HepG2 (cell line): ENCODE measurements around the gene DIO1. TPM values are rescaled to one million over a fixed set of nuclear protein-coding genes. Genes with fewer than 3 reads are reported as not detected.

Experiments
- ATAC-seq: fragments of 200-7000 bp; cut with Tn5 transposase; 3 replicates; pipeline ENCODE4 v1.9.1; 2020; ENCODE audit warnings: mild to moderate bottlenecking, moderate library complexity
- BruUV-seq: library from RNA; stranded (reverse); fragments of 400-500 nt; replicated peaks from 2 replicates; lab custom pipeline; 2021; lab: Mats Ljungman, UMichigan
- CTCF ChIA-PET: fragments of 300-600 bp; formaldehyde crosslinking; extraction: SDS; loops from one replicate; lab custom pipeline; 2021; ENCODE audit warnings: low total read pairs, inconsistent platforms, low intra/inter-chr PET ratio; lab: Yijun Ruan, JAX
- POLR2A ChIA-PET: fragments of 350-600 bp; sonication (Branson Sonifier 250); formaldehyde crosslinking; loops from one replicate; lab custom pipeline; 2020; ENCODE audit warnings: antibody characterized with exemption, inconsistent platforms; lab: Yijun Ruan, JAX
- DNase-seq: peaks from one replicate; pipeline ENCODE4 v3.0.0-alpha.2; 2015; ENCODE audit warnings: low spot score
- FAIRE-seq: peaks from 3 replicates; lab custom pipeline; 2011; peaks lifted over from hg19 to GRCh38; lab: Jason Lieb, UNC
- H2AFZ ChIP-seq: one replicate; pipeline ENCODE4 v1.6.1; 2011; ENCODE audit warnings: low read length, inconsistent platforms
- H3K27ac ChIP-seq: fragments of 300-600 bp; 3 replicates; pipeline ENCODE4 v1.8.0; 2011; ENCODE audit warnings: mixed run types, mild to moderate bottlenecking, mixed read lengths, low read length, inconsistent platforms; ENCODE audit not compliant: insufficient read depth; ENCODE audit errors: extremely low read length
- H3K27me3 ChIP-seq, 2 experiments: fragments of 200-600 bp in 1 of 2; 2 replicates in 1 of 2; 3 replicates in 1 of 2; pipeline versions ENCODE4 v1.6.0 to v1.8.0; 2011; ENCODE audit warnings: low read length in 2 of 2, mild to moderate bottlenecking in 2 of 2, moderate library complexity in 2 of 2, inconsistent platforms in 1 of 2; ENCODE audit not compliant: insufficient read depth in 2 of 2, control insufficient read depth in 1 of 2
- H3K36me3 ChIP-seq, 2 experiments: fragments of 200-600 bp in 1 of 2; replicated peaks in 1 of 2; 2 replicates in 1 of 2; 3 replicates in 1 of 2; pipeline versions ENCODE4 v1.5.1 to v1.8.0; 2011; ENCODE audit warnings: low read length in 2 of 2, inconsistent platforms in 1 of 2; ENCODE audit not compliant: insufficient read depth in 2 of 2, control insufficient read depth in 1 of 2
- H3K4me1 ChIP-seq: 2 replicates; pipeline ENCODE4 v1.5.1; 2012; ENCODE audit warnings: low read length, inconsistent platforms; ENCODE audit not compliant: insufficient read depth
- H3K4me2 ChIP-seq: 2 replicates; pipeline ENCODE4 v1.6.0; 2011; ENCODE audit warnings: low read depth, low read length, inconsistent platforms
- H3K4me3 ChIP-seq, 3 experiments: fragments of 200-600 bp in 1 of 3; sonication (generic), shearing (Covaris generic) in 1 of 3; replicated peaks in 1 of 3; 2 replicates each; pipeline ENCODE4 v1.5.1; 2011 to 2016; ENCODE audit warnings: low read length in 3 of 3, inconsistent platforms in 2 of 3, low read depth in 2 of 3, mild to moderate bottlenecking in 2 of 3, control low read depth in 1 of 3, mixed read lengths in 1 of 3; ENCODE audit not compliant: insufficient read depth in 1 of 3
- H3K79me2 ChIP-seq: one replicate; pipeline ENCODE4 v1.6.1; 2011; ENCODE audit warnings: low read length, inconsistent platforms; ENCODE audit not compliant: insufficient read depth
- H3K9ac ChIP-seq: 2 replicates; pipeline ENCODE4 v1.6.0; 2011; ENCODE audit warnings: mild to moderate bottlenecking, low read depth, low read length, inconsistent platforms; ENCODE audit not compliant: insufficient read depth
- H3K9me3 ChIP-seq: 2 replicates; pipeline ENCODE4 v1.5.1; 2012; ENCODE audit warnings: mild to moderate bottlenecking, low read length
- H4K20me1 ChIP-seq: 2 replicates; pipeline ENCODE4 v1.6.0; 2011; ENCODE audit warnings: inconsistent platforms, mild to moderate bottlenecking, low read length, moderate library complexity; ENCODE audit not compliant: insufficient read depth
- HIC2 ChIP-seq: sonication (generic); formaldehyde crosslinking; IDR thresholded peaks from 2 replicates; pipeline ENCODE4 v1.9.0; 2022; ENCODE audit warnings: low read depth, missing genetic modification reagents
- MYNN ChIP-seq: sonication (generic); formaldehyde crosslinking; IDR thresholded peaks from 2 replicates; pipeline ENCODE4 v1.4.0; 2020; ENCODE audit warnings: mild to moderate bottlenecking, low read depth, missing genetic modification reagents
- PRMT3 ChIP-seq: sonication (generic); formaldehyde crosslinking; IDR thresholded peaks from 2 replicates; pipeline ENCODE4 v1.8.1; 2022; ENCODE audit warnings: low read depth, mild to moderate bottlenecking, moderate library complexity, missing genetic modification reagents, borderline replicate concordance
- ZNF703 ChIP-seq: sonication (generic); formaldehyde crosslinking; IDR thresholded peaks from 2 replicates; pipeline ENCODE4 v1.5.1; 2020; ENCODE audit warnings: missing genetic modification reagents, mild to moderate bottlenecking, moderate library complexity, borderline replicate concordance
- WGBS: methylation state at CpG from one replicate; pipeline ENCODE4 v1.1.6; 2017; ENCODE audit warnings: low lambda C conversion rate; 5-methylcytosine and 5-hydroxymethylcytosine counted together
- in situ Hi-C: cut with HindIII; loops from 2 replicates; pipeline ENCODE4 v1.10.0; 2017; ENCODE audit warnings: low pct_unique_long_range_greater_than_20kb; ENCODE audit not compliant: extremely low pct_ligation_motif_present
- intact Hi-C: fragments of 100-400 bp; cut with micrococcal nuclease; formaldehyde crosslinking; loops from one replicate; pipeline ENCODE4 v1.10.0; 2022; ENCODE audit not compliant: unreplicated experiment
- polyA plus RNA-seq, 8 experiments: library from polyadenylated mRNA; depleted of rRNA in 3 of 8; stranded (reverse) in 7 of 8; unstranded in 1 of 8; fragments of >200 nt; fragmentation: Illumina TruSeq in 4 of 8; extraction: Trizol in 4 of 8; gene quantifications; 2 replicates each; pipeline versions ENCODE4 v1.2.1 to v1.2.3, GENCODE V29; 2011 to 2016; ENCODE audit warnings: low read depth in 4 of 8, missing spikeins in 1 of 8, mixed read lengths in 1 of 8; ENCODE audit not compliant: insufficient read depth in 1 of 8
- total RNA-seq, 5 experiments: library from RNA; depleted of rRNA; stranded (reverse); fragments of >200 nt; fragmentation: Illumina TruSeq; extraction: Trizol; gene quantifications; 2 replicates each; pipeline ENCODE4 v1.2.3, GENCODE V29; 2016; ENCODE audit warnings: low read depth in 1 of 5
- TF ChIP-seq, protein P1 (sequence below): sonication (generic); formaldehyde crosslinking; IDR thresholded peaks from 2 replicates; pipeline ENCODE4 v1.8.1; 2023; ENCODE audit warnings: mild to moderate bottlenecking, missing genetic modification reagents
- TF ChIP-seq, protein P2 (sequence below): sonication (generic); formaldehyde crosslinking; conservative IDR thresholded peaks from 2 replicates; pipeline ENCODE4 v1.5.0; 2020; ENCODE audit warnings: missing genetic modification reagents
- TF ChIP-seq, protein P3 (sequence below): sonication (generic); formaldehyde crosslinking; IDR thresholded peaks from 2 replicates; pipeline ENCODE4 v1.4.0; 2020; ENCODE audit warnings: mild to moderate bottlenecking, missing genetic modification reagents

Gene DIO1
- total and polyA plus RNA-seq, 2 of the 13 experiments (the other 11 are each of a cell fraction or from before 2014, with no cell fraction given): 13.5 to 45.6 TPM

DNA sequence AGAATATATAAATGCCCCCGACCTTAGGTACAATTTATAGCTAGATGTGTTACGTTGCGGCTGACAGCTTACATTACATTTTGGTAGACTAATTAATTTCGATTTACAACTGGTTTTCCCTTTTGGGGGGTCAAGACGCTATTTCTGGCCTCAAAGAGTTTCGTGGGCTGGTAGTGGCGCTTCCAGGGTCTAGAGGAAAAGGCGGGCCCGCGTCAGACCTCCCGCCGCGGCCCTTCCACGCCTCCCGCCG, 51.1 kb downstream of the DIO1 start (continued):
- TF ChIP-seq, protein P1, sequence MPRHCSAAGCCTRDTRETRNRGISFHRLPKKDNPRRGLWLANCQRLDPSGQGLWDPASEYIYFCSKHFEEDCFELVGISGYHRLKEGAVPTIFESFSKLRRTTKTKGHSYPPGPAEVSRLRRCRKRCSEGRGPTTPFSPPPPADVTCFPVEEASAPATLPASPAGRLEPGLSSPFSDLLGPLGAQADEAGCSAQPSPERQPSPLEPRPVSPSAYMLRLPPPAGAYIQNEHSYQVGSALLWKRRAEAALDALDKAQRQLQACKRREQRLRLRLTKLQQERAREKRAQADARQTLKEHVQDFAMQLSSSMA: 0 out of 2 replicates have a peak, but pooled peaks have one; percentile 22
- no peak for TF ChIP-seq MYNN (CRISPR knock-in tag)
- TF ChIP-seq, all 625 proteins: peak for 5

DNA sequence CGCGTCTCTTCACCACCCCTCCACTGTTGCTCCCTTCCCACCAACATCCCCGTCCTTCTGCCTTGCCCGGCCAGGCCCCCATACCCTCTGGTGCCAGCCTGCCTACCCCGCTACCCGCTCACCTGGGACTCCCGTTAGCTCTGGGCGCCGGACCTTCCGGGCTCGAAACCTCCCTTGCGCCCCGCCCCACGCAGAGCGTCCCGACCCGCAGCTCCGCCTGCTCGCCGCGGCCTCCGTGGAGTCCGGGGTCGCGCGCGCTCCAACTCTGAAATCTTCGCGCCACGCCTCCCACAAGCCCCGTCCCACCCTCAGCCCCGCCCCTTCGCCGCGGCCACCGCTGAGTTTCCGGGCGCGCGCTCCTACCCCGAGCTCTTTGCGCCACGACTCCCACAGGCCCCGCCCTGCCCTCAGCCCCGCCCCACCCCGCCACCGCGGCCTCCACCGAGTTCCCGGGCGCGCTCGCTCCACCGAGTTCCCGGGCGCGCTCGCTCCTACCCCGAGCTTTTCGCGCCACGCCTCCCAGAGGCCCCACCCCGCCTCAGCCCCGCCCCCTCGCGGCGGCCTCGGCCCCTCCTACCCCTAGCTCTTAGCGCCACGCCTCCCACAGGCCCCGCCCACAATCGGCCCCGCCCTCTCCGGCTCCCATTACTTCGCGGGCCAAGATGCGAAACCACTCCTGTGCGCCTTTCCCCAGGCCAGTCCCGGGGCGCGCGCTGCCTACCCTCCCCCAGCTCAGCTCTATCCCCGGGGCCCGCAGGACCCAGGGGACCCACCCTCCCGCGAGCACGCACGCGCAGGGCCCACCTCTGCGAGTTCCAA, 51.7 kb downstream of the DIO1 start, which contains the start of gene IFT25:
TSS of gene IFT25 (minus strand) at position 267 of the 819 bp plus-strand sequence. CDS start 5,617 bp downstream, outside the sequence.
- in situ Hi-C loops: no loop called here
- Histone ChIP-seq H3K9ac (peak within 1 kb of the TSS; percentile 78), H3K36me3 (peaks cover 2 to 10% of the 10 kb centered on the region in 2 experiments; a peak in 3 of 5 replicates), H4K20me1 (0 out of 2 replicates have a peak, but pooled peaks cover 4% of the 10 kb centered on the region), H3K9me3 (no peaks in the 10 kb centered on the region), H3K4me3 (peak within 1 kb of the TSS; percentile 84 to 99 (median 98)), H3K4me2 (peak within 1 kb of the TSS; percentile 87), H3K4me1 (peaks cover 69% of the 10 kb centered on the region), H3K27me3 (no peaks in the 10 kb centered on the region; a peak in 1 of 5 replicates), H3K27ac (peak within 1 kb of the TSS; percentile 82), H3K79me2 (peaks cover 56% of the 10 kb centered on the region), H2AFZ (no peak within 1 kb of the TSS)
- DNase-seq (peak; percentile 85), ATAC-seq (peak; percentile 85), FAIRE-seq (no peak)
- BruUV-seq: no TSS peak
- ChIA-PET CTCF (no interaction called here), POLR2A (interaction anchor here (0.6 to 2.6 kb wide), 28 partner anchors 8 to 115 kb away, joined by 3 to 46 read pairs (median 5); partner anchors contain the start of genes DIO1, NDC1 and YIPF1)
- intact Hi-C loops: loop anchor here (5.0 kb wide), 1 partner anchor 53 kb away; the partner anchor contains the start of gene DIO1
- under 1% methylated on average over 34 of the region's 90 CpGs for WGBS
- peak; percentile 53; the same call in 1 of the 2 replicates for TF ChIP-seq HIC2 (CRISPR knock-in tag)
- no peak for TF ChIP-seq PRMT3 (CRISPR knock-in tag)
- TF ChIP-seq ZNF703 (CRISPR knock-in tag): no peak
- TF ChIP-seq, protein P2, sequence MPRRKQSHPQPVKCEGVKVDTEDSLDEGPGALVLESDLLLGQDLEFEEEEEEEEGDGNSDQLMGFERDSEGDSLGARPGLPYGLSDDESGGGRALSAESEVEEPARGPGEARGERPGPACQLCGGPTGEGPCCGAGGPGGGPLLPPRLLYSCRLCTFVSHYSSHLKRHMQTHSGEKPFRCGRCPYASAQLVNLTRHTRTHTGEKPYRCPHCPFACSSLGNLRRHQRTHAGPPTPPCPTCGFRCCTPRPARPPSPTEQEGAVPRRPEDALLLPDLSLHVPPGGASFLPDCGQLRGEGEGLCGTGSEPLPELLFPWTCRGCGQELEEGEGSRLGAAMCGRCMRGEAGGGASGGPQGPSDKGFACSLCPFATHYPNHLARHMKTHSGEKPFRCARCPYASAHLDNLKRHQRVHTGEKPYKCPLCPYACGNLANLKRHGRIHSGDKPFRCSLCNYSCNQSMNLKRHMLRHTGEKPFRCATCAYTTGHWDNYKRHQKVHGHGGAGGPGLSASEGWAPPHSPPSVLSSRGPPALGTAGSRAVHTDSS (CRISPR knock-in tag): no peak
- TF ChIP-seq, protein P3, sequence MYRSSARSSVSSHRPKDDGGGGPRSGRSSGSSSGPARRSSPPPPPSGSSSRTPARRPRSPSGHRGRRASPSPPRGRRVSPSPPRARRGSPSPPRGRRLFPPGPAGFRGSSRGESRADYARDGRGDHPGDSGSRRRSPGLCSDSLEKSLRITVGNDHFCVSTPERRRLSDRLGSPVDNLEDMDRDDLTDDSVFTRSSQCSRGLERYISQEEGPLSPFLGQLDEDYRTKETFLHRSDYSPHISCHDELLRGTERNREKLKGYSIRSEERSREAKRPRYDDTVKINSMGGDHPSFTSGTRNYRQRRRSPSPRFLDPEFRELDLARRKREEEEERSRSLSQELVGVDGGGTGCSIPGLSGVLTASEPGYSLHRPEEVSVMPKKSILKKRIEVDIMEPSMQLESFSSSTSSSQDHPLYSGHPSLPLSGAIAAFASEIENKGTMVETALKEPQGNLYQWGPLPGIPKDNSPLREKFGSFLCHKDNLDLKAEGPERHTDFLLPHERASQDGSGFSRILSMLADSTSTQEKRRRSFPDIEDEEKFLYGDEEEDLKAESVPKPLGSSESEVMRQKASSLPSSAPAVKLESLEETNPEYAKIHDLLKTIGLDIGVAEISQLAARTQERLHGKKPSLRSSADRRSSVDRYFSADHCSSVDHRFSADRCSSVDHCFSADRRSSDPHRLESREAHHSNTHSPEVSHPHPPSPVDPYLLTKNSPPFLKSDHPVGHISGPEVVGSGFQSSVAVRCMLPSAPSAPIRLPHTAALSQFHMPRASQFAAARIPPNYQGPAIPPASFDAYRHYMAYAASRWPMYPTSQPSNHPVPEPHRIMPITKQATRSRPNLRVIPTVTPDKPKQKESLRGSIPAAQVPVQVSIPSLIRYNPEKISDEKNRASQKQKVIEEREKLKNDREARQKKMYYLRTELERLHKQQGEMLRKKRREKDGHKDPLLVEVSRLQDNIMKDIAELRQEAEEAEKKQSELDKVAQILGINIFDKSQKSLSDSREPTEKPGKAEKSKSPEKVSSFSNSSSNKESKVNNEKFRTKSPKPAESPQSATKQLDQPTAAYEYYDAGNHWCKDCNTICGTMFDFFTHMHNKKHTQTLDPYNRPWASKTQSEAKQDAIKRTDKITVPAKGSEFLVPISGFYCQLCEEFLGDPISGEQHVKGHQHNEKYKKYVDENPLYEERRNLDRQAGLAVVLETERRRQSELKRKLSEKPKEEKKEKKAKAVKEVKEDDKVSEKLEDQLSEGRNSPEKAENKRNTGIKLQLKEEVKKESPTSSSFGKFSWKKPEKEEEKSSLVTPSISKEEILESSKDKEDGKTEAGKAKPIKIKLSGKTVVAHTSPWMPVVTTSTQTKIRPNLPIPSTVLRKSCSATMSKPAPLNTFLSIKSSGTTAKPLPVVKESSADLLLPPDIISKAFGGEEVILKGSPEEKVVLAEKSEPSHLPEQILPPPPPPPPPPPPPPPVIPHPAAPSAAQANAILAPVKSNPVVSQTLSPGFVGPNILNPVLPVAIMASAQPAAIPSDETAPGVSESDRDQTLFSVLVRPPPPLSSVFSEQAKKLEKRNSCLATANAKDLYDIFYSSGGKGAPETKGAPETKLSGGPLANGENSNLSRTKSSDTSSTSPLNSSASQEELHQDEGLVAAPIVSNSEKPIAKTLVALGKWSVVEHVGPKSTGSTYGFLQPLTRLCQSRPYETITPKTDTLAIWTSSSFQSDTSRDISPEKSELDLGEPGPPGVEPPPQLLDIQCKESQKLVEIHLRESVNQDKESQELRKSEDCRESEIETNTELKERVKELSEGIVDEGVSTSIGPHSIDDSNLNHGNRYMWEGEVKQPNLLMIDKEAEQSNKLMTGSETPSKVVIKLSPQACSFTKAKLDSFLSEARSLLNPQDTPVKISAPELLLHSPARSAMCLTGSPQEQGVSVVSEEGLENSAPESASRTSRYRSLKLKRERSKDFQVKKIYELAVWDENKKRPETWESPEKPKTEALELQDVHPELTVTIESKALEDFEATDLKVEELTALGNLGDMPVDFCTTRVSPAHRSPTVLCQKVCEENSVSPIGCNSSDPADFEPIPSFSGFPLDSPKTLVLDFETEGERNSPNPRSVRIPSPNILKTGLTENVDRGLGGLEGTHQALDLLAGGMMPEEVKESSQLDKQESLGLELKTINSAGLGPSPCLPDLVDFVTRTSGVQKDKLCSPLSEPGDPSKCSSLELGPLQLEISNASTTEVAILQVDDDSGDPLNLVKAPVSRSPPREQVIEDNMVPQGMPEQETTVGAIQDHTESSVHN (CRISPR knock-in tag): 0 out of 2 replicates have a peak, but pooled peaks have one; percentile 65
